HG03139 (cell line): ENCODE results near the gene IL1R2.

Experiments used
- ATAC-seq: cut with Tn5 transposase; IDR thresholded peaks from one replicate; pipeline ENCODE4 v1.9.1; 2021; ENCODE audit not compliant: unreplicated experiment

The IL1R2 gene

GRCh38 chr2:102037681-102038080 lies 45.9 kb downstream of the IL1R2 start:
- ATAC-seq: no peak

GRCh38 chr2:102040229-102040628 lies 48.5 kb downstream of the IL1R2 start:
- no peak for ATAC-seq

- ATAC-seq: no peak
These were observed 49.6 kb downstream of the IL1R2 start for GRCh38 chr2:102041351-102041750.

- ATAC-seq: no peak
These were observed 50.7 kb downstream of the IL1R2 start for GRCh38 chr2:102042196-102043081.

- no peak for ATAC-seq
These were observed 51.8 kb downstream of the IL1R2 start for GRCh38 chr2:102043560-102043959.

- ATAC-seq: no peak
These were observed 52.6 kb downstream of the IL1R2 start for GRCh38 chr2:102044235-102044896.

- ATAC-seq: no peak
These were observed 53.3 kb downstream of the IL1R2 start for GRCh38 chr2:102044967-102045489.

- no peak for ATAC-seq
These were observed 53.9 kb downstream of the IL1R2 start for GRCh38 chr2:102045697-102046096.

- ATAC-seq: no peak
These were observed 54.6 kb downstream of the IL1R2 start for GRCh38 chr2:102046135-102046986.

- no peak for ATAC-seq
These were observed 56.7 kb downstream of the IL1R2 start for GRCh38 chr2:102048465-102048864.

GRCh38 chr2:102049756-102050443 lies 58.1 kb downstream of the IL1R2 start:
- no peak for ATAC-seq

GRCh38 chr2:102050854-102051391 lies 59.2 kb downstream of the IL1R2 start:
- ATAC-seq: no peak

GRCh38 chr2:102051692-102052277 lies 60.0 kb downstream of the IL1R2 start:
- no peak for ATAC-seq

- no peak for ATAC-seq
These were observed 60.6 kb downstream of the IL1R2 start for GRCh38 chr2:102052365-102052764.

GRCh38 chr2:102053096-102053495 lies 61.3 kb downstream of the IL1R2 start:
- no peak for ATAC-seq

- ATAC-seq: no peak
These were observed 63.7 kb downstream of the IL1R2 start for GRCh38 chr2:102055346-102055990.

GRCh38 chr2:102056079-102056581 lies 64.4 kb downstream of the IL1R2 start:
- no peak for ATAC-seq

- no peak for ATAC-seq
These were observed 65.9 kb downstream of the IL1R2 start for GRCh38 chr2:102057502-102058292.
